SKM-1 (cell line): ENCODE results near the gene IL17F.

ENCODE experiments used
- DNase-seq: peaks from one replicate; lab custom pipeline; 2025; ENCODE audit not compliant: unreplicated experiment; lab: John Stamatoyannopoulos, UW

The IL17F gene

GRCh38 chr6:52191824-52192223 is 52.5 kb downstream of the IL17F start:
- no peak for DNase-seq

DNA sequence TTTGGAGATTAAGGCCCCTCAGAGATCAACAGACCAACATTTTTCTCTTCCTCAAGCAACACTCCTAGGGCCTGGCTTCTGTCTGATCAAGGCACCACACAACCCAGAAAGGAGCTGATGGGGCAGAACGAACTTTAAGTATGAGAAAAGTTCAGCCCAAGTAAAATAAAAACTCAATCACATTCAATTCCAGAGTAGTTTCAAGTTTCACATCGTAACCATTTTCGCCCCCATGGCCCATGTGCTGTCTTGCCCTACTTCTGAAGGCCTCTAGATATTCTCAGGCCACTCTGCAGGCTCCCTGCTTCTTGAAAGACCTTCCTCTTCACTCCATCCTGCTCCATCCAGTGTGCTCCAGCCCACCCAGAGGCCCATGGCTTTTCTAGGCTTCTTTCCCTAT is 53.9 kb downstream of the IL17F start:
- no peak for DNase-seq

- DNase-seq: no peak
Observed at GRCh38 chr6:52189974-52190373, 54.3 kb downstream of the IL17F start.

DNA sequence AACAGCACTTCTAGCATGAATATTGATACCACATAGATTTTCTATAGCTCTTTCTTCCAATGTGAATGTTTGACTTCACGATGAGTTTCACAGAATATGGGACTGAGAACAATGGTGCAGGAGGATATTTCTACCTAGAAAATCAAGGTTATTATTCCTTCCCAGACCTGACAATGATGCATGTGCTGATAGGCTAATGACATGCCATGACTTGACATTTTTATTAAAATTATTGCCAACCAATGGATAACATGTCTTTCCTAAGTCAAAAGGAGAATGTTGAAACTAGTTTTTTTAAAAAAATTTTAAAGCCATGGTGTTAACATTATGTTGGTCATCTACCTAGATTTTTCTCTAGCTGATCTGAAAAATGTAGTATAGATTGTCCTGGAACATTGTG is 57.2 kb downstream of the IL17F start:
- DNase-seq: no peak
